Right lobe of liver (tissue), 6 donors: ENCODE data around the gene CCDC197. TPM values are rescaled to one million over a fixed set of nuclear protein-coding genes. Genes with fewer than 3 reads are reported as not detected.
A peak's percentile ranks its signal among the peaks of the same experiment; 100 is the strongest.

Experiments
- ATAC-seq, 4 donors: fragments of 200-7000 bp; cut with Tn5 transposase; one replicate each; pipeline ENCODE4 v1.9.1; 2020; ENCODE audit warnings: mild to moderate bottlenecking in 4 of 4, moderate library complexity in 4 of 4
- DNase-seq, 3 donors: peaks; one replicate each; pipeline ENCODE4 v3.0.0-alpha.2; 2020
- H3K27ac ChIP-seq, 3 donors: fragments of 200-600 bp; one replicate each; pipeline ENCODE4 v1.8.0; 2022
- H3K27me3 ChIP-seq, 2 donors: fragments of 200-600 bp; one replicate each; pipeline ENCODE4 v1.8.0; 2022
- H3K36me3 ChIP-seq, 4 donors: fragments of 200-600 bp; sonication (generic) in 1 of 4; one replicate each; pipeline versions ENCODE4 v1.5.1 to v1.8.0; 2017 to 2022; ENCODE audit warnings: control low read depth in 1 of 4
- H3K4me1 ChIP-seq, 4 donors: fragments of 200-600 bp; sonication (generic) in 1 of 4; one replicate each; pipeline versions ENCODE4 v1.5.1 to v1.8.0; 2017 to 2022; ENCODE audit warnings: control low read depth in 1 of 4
- H3K4me3 ChIP-seq, 3 donors: fragments of 200-600 bp; one replicate each; pipeline ENCODE4 v1.8.0; 2022
- H3K9me3 ChIP-seq, 4 donors: fragments of 200-600 bp; sonication (generic) in 1 of 4; one replicate each; pipeline versions ENCODE4 v1.5.1 to v1.8.0; 2017 to 2022; ENCODE audit warnings: control low read depth in 1 of 4
- POLR2A ChIP-seq: fragments of 450-650 bp; IDR thresholded peaks from one replicate; pipeline ENCODE4 v1.6.1; 2017; ENCODE audit warnings: antibody characterized with exemption, mild to moderate bottlenecking
- WGBS: methylation state at CpG from one replicate; pipeline ENCODE4 v1.1.6; 2018; ENCODE audit warnings: low coverage, low lambda C conversion rate; ENCODE audit not compliant: insufficient coverage; ENCODE audit errors: missing lambda C conversion rate; 5-methylcytosine and 5-hydroxymethylcytosine counted together
- intact Hi-C, 2 donors: fragments of 100-400 bp; cut with DNase I; formaldehyde crosslinking; loops; one replicate each; pipeline versions ENCODE4 v1.11.2 to v1.14.1; 2022
- total RNA-seq, 6 experiments: library from RNA; depleted of rRNA in 2 of 6; stranded (reverse); fragments of >200 nt in 2 of 6; fragmentation: NEBNext Ultra II Directional in 3 of 6; extraction: Animal tissue kit (Norgen Biotek cat#: 25700) in 3 of 6; gene quantifications; one replicate each; pipeline versions ENCODE4 v1.1.0 to v1.2.4, GENCODE V29; 2016 to 2023
- TF ChIP-seq, protein P1 (sequence below), 4 donors: fragments of 200-600 bp in 3 of 4; fragments of 450-650 bp in 1 of 4; IDR thresholded peaks; one replicate each; pipeline versions ENCODE4 v1.5.1 to v1.8.0; 2016 to 2022; ENCODE audit warnings: antibody characterized with exemption in 4 of 4, mild to moderate bottlenecking in 2 of 4
- donor health status: DM: no; HTN: yes; CAD: no.
- donor health status: DM: no; HTN: no; CAD: no.
- donor health status: DM: no; HTN: no; CAD: no.
- donor health status: DM: no; HTN: yes; CAD: no.
- donor health status: DM: no; HTN: yes; CAD: no.

The CCDC197 gene
- total RNA-seq, 6 experiments from 2014 or later: not detected

DNA sequence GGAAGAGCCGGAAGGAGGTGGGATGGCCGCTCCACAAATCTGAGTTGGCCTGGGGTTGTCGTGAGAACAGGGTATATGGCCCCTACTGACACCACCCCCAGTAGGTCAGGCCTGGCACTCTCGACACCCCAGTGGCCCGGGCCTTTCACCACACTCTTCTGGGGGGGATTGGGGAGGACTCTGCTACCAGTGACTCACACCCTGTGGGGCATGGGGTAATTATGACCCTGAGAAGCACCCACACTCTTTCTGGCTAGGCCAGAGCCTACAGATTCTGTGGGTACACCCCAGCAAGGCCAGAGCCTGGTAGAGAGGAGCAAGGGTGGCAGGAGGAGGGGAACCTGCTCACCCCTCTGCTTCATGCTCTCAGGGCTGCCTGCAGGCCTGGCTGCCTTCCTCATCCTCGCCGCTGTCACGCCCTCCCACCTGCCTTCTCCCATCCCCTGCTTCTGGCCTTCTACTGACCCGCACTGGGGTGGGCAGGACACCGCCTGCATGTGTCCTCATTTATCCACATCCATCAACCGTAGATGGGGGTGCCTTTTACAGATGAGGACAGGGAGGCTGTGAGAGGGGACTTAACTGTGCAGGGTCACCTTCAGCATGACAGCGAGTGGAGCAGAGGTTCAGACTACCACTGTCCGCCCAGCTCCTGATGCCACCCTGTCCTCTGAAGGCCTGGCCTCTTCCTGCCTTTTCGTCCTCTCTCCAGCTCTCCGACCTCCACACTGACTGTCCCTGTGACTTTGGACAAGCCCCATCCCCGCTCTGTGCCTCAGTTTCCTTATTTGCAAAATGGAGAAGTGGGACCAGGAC, 39.1 kb upstream of the CCDC197 start:
- Histone ChIP-seq H3K9me3 (no peaks in the 10 kb centered on the region), H3K4me1 (peaks cover 0 to 5% (median 0%) of the 10 kb centered on the region in 4 donors), H3K27me3 (no peaks in the 10 kb centered on the region), H3K36me3 (no peaks in the 10 kb centered on the region), H3K4me3 (no peak overlapping the region), H3K27ac (no peak overlapping the region)
- WGBS: 99% methylated on average over 10 of the region's 16 CpGs
- DNase-seq: peak in 1 of 3 donors; percentile 41
- intact Hi-C loops: no loop called here
- TF ChIP-seq, protein P1, sequence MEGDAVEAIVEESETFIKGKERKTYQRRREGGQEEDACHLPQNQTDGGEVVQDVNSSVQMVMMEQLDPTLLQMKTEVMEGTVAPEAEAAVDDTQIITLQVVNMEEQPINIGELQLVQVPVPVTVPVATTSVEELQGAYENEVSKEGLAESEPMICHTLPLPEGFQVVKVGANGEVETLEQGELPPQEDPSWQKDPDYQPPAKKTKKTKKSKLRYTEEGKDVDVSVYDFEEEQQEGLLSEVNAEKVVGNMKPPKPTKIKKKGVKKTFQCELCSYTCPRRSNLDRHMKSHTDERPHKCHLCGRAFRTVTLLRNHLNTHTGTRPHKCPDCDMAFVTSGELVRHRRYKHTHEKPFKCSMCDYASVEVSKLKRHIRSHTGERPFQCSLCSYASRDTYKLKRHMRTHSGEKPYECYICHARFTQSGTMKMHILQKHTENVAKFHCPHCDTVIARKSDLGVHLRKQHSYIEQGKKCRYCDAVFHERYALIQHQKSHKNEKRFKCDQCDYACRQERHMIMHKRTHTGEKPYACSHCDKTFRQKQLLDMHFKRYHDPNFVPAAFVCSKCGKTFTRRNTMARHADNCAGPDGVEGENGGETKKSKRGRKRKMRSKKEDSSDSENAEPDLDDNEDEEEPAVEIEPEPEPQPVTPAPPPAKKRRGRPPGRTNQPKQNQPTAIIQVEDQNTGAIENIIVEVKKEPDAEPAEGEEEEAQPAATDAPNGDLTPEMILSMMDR (IDR thresholded peaks at IDR 0.05): no peak
- no peak for TF ChIP-seq POLR2A
- ATAC-seq: no peak

DNA sequence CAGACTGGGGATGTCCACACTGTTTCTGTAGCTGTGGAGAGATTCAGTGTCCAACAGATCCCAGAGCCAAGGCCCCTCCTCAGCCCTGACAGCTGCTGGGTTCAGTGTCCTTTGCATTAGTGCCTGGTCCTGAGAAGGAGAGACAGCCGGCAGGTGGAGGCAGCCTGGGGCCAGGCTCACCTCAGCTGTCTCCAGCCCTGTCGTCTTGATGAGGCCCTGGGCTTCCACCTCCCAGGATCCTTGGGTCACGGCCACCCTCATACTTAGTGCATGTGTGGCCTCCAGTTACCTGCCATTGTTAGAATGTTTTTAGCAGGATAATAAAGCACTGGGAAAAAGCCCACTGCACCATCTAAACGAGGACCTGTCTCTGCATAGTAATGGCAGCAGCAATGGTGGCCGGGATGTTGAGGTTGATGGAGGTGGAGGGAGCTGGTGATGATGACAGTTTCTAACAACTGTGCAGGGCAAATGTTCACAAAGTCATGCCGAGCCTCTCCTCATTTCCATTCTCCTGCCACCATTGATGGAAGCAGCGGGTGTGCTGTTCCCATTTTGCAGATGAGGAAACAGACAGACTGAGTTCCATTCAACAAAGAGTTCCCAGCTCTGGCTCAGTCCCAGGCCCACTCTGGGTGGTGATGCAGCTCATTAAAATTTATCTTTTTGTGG, 38.4 kb upstream of the CCDC197 start:
- Histone ChIP-seq H3K36me3 (no peaks in the 10 kb centered on the region), H3K27ac (no peak overlapping the region), H3K4me3 (no peak overlapping the region), H3K27me3 (no peaks in the 10 kb centered on the region), H3K4me1 (peaks cover 0 to 5% (median 0%) of the 10 kb centered on the region in 4 donors), H3K9me3 (no peaks in the 10 kb centered on the region)
- TF ChIP-seq, protein P1 (IDR thresholded peaks at IDR 0.05): no peak
- TF ChIP-seq POLR2A: no peak
- ATAC-seq: no peak
- 82% methylated on average over 5 of the region's 7 CpGs for WGBS
- no peak for DNase-seq
- intact Hi-C loops: no loop called here

- no peaks in the 10 kb centered on the region for H3K36me3 ChIP-seq
- ATAC-seq (peak; percentile 51 to 93 (median 62)), DNase-seq (peak in 1 of 3 donors; percentile 87)
- peaks cover 0 to 5% (median 0%) of the 10 kb centered on the region in 4 donors for H3K4me1 ChIP-seq
- no peaks in the 10 kb centered on the region for H3K27me3 ChIP-seq
- no peak overlapping the region for H3K4me3 ChIP-seq
- H3K27ac ChIP-seq: no peak overlapping the region
- WGBS: 59% methylated on average over 14 of the region's 23 CpGs
- H3K9me3 ChIP-seq: no peaks in the 10 kb centered on the region
- intact Hi-C loops: no loop called here
- no peak for TF ChIP-seq POLR2A
- TF ChIP-seq, protein P1 (IDR thresholded peaks at IDR 0.05): no peak
These were observed 37.6 kb upstream of the CCDC197 start for GRCh38 chr14:93959239-93960107.

GRCh38 chr14:93960108-93960475, 37.0 kb upstream of the CCDC197 start:
- peaks cover 0 to 5% (median 0%) of the 10 kb centered on the region in 4 donors for H3K4me1 ChIP-seq
- no peaks in the 10 kb centered on the region for H3K27me3 ChIP-seq
- no peak for ATAC-seq
- no peaks in the 10 kb centered on the region for H3K9me3 ChIP-seq
- H3K36me3 ChIP-seq: no peaks in the 10 kb centered on the region
- DNase-seq: no peak
- intact Hi-C loops: no loop called here
- no peak overlapping the region for H3K27ac ChIP-seq
- no peak for TF ChIP-seq POLR2A
- TF ChIP-seq, protein P1 (IDR thresholded peaks at IDR 0.05): no peak
- H3K4me3 ChIP-seq: no peak overlapping the region
